Panc1 (cell line): ENCODE measurements around the gene CASP10. TPM values are rescaled to one million over a fixed set of nuclear protein-coding genes. Genes with fewer than 3 reads are reported as not detected.

Source experiments
- ATAC-seq: fragments of 200-7000 bp; cut with Tn5 transposase; 2 replicates; pipeline ENCODE4 v1.9.1; 2020; ENCODE audit warnings: mild to moderate bottlenecking, moderate library complexity
- BruUV-seq: library from RNA; stranded (reverse); fragments of 400-500 nt; replicated peaks from 2 replicates; lab custom pipeline; 2021; lab: Mats Ljungman, UMichigan
- CTCF ChIA-PET: fragments of 300-600 bp; sonication (Branson Sonifier 250); formaldehyde crosslinking; loops from one replicate; lab custom pipeline; 2022; ENCODE audit warnings: antibody characterized with exemption; lab: Charles Lee
- POLR2A ChIA-PET: fragments of 300-600 bp; sonication (Branson Sonifier 250); formaldehyde crosslinking; loops from one replicate; lab custom pipeline; 2022; ENCODE audit warnings: antibody characterized with exemption; lab: Charles Lee
- DNase-seq: peaks from one replicate; pipeline ENCODE4 v3.0.0-alpha.2; 2010; ENCODE audit warnings: low read depth, low spot score
- H3K27ac ChIP-seq: 2 replicates; pipeline ENCODE4 v1.5.1; 2011; ENCODE audit warnings: mild to moderate bottlenecking, low read length, inconsistent platforms
- H3K27me3 ChIP-seq: fragments of 200-500 bp; sonication (Bioruptor generic); 2 replicates; pipeline ENCODE4 v1.6.0; 2014; ENCODE audit warnings: low read length, inconsistent platforms; ENCODE audit not compliant: control insufficient read depth, insufficient read depth
- H3K36me3 ChIP-seq: fragments of 200-500 bp; sonication (Bioruptor generic); 2 replicates; pipeline ENCODE4 v1.5.1; 2014; ENCODE audit warnings: inconsistent platforms, mild to moderate bottlenecking, low read length, moderate library complexity; ENCODE audit not compliant: control insufficient read depth, insufficient read depth
- H3K4me1 ChIP-seq: 2 replicates; pipeline ENCODE4 v1.5.1; 2011; ENCODE audit warnings: inconsistent platforms, mild to moderate bottlenecking, low read length, moderate library complexity; ENCODE audit not compliant: control insufficient read depth, insufficient read depth
- H3K4me3 ChIP-seq, 2 experiments: 2 replicates each; pipeline ENCODE4 v1.5.1; 2011 to 2012; ENCODE audit warnings: low read depth in 2 of 2, low read length in 2 of 2, mild to moderate bottlenecking in 2 of 2, inconsistent platforms in 1 of 2, moderate library complexity in 1 of 2
- H3K9me3 ChIP-seq: fragments of 200-500 bp; sonication (Bioruptor generic); 2 replicates; pipeline ENCODE4 v1.5.1; 2014; ENCODE audit warnings: low read depth, mild to moderate bottlenecking, inconsistent platforms, low read length, moderate library complexity; ENCODE audit not compliant: control insufficient read depth, insufficient read depth
- POLR2AphosphoS5 ChIP-seq: IDR thresholded peaks from 2 replicates; pipeline ENCODE4 v1.6.1; 2012; ENCODE audit warnings: mild to moderate bottlenecking, low read depth, low read length, moderate library complexity
- SIN3A ChIP-seq: IDR thresholded peaks from 2 replicates; pipeline ENCODE4 v1.6.1; 2012; ENCODE audit warnings: low read depth, mild to moderate bottlenecking, low read length, moderate library complexity, borderline replicate concordance; ENCODE audit not compliant: insufficient read depth
- TCF7L2 ChIP-seq: IDR thresholded peaks from 2 replicates; pipeline ENCODE4 v1.6.1; 2011; ENCODE audit warnings: mild to moderate bottlenecking, low read depth, low read length, inconsistent platforms
- in situ Hi-C: cut with HindIII; loops from 2 replicates; pipeline ENCODE4 v1.10.0; 2016; ENCODE audit warnings: low sequenced_read_pairs, low pct_unique_long_range_greater_than_20kb
- intact Hi-C: fragments of 100-400 bp; cut with micrococcal nuclease; formaldehyde crosslinking; loops from one replicate; pipeline ENCODE4 v1.10.0; 2022; ENCODE audit not compliant: unreplicated experiment
- total RNA-seq: library from RNA; stranded (reverse); gene quantifications from one replicate; pipeline ENCODE4 v1.2.1, GENCODE V29; 2021; ENCODE audit not compliant: unreplicated experiment
- TF ChIP-seq, protein P1 (sequence below): fragments of 450-650 bp; IDR thresholded peaks from 2 replicates; pipeline ENCODE4 v1.5.1; 2017; ENCODE audit warnings: mild to moderate bottlenecking
- TF ChIP-seq, protein P2 (sequence below), 2 experiments: IDR thresholded peaks; 2 replicates each; pipeline ENCODE4 v1.6.1; 2011 to 2012; ENCODE audit warnings: low read depth in 2 of 2, control low read depth in 1 of 2, low read length in 1 of 2, mild to moderate bottlenecking in 1 of 2, moderate library complexity in 1 of 2; ENCODE audit not compliant: insufficient read depth in 1 of 2

The CASP10 gene
- total RNA-seq, 1 experiment from 2014 or later, result 0.87 TPM

DNA sequence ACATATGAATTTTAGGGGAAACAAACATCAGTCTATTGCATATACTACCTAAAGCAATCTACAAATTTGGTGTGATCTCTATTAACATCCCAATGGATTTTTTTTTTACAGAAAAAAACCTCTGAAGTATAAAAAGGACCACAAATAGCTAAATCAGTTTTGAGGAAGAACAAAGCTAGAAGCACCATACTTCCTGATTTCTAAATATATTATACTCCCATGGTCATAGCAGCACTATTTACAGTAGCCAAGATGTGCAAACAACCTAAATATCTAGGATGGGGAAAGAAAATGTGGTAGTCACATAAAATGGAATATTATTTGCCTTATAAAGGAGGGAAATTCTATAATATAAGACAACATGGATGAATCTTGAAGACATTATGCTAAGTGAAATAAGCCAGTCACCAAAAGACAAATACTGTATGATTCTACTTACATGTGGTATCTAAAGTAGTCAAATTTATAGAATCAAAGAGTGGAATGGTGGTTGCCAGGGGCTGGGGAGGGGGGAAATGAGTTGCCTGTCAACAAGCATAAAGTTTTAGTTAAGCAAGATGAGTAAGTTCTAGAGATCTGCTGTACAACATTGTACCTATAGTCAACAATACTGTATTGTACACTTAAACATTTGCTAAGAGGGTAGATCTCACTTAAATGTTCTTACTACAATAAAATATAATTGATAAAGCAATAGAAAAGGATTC, 59.8 kb downstream of the CASP10 start:
- CTCF ChIA-PET, result interaction anchor here (0.6 kb wide), 1 partner anchor 68 kb away, joined by 7 read pairs; no protein-coding TSS in a partner anchor
- POLR2A ChIA-PET, result no interaction called here

DNA sequence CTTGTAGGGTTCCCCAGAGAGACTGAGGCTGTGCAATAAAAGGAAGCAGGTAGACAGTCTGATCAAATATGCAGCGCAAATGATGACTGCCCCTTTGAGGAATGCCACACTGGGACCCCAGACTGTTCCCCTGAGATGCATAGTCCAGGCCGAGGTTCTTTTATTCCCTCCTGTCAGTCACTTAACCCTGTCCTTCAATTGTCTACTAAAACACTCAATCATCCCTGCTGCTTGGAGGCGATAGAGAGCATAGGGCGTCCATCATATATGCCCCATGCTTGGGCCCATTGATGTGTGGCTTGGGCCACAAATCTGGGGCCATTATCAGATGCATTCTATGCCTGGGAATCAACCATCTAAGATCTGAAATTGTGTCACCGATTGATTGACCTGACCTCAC, 61.9 kb downstream of the CASP10 start:
- in situ Hi-C loops, result no loop called here
- no TSS peak for BruUV-seq
- no peaks in the 10 kb centered on the region for H3K4me1 ChIP-seq
- no peak overlapping the region for H3K4me3 ChIP-seq
- no peak for ATAC-seq
- H3K27me3 ChIP-seq, result no peaks in the 10 kb centered on the region
- TF ChIP-seq POLR2AphosphoS5 (no peak), SIN3A (no peak), TCF7L2 (no peak)
- TF ChIP-seq, protein P1, sequence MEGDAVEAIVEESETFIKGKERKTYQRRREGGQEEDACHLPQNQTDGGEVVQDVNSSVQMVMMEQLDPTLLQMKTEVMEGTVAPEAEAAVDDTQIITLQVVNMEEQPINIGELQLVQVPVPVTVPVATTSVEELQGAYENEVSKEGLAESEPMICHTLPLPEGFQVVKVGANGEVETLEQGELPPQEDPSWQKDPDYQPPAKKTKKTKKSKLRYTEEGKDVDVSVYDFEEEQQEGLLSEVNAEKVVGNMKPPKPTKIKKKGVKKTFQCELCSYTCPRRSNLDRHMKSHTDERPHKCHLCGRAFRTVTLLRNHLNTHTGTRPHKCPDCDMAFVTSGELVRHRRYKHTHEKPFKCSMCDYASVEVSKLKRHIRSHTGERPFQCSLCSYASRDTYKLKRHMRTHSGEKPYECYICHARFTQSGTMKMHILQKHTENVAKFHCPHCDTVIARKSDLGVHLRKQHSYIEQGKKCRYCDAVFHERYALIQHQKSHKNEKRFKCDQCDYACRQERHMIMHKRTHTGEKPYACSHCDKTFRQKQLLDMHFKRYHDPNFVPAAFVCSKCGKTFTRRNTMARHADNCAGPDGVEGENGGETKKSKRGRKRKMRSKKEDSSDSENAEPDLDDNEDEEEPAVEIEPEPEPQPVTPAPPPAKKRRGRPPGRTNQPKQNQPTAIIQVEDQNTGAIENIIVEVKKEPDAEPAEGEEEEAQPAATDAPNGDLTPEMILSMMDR, result no peak; the same call in 1 of the 2 replicates
- TF ChIP-seq, protein P2, sequence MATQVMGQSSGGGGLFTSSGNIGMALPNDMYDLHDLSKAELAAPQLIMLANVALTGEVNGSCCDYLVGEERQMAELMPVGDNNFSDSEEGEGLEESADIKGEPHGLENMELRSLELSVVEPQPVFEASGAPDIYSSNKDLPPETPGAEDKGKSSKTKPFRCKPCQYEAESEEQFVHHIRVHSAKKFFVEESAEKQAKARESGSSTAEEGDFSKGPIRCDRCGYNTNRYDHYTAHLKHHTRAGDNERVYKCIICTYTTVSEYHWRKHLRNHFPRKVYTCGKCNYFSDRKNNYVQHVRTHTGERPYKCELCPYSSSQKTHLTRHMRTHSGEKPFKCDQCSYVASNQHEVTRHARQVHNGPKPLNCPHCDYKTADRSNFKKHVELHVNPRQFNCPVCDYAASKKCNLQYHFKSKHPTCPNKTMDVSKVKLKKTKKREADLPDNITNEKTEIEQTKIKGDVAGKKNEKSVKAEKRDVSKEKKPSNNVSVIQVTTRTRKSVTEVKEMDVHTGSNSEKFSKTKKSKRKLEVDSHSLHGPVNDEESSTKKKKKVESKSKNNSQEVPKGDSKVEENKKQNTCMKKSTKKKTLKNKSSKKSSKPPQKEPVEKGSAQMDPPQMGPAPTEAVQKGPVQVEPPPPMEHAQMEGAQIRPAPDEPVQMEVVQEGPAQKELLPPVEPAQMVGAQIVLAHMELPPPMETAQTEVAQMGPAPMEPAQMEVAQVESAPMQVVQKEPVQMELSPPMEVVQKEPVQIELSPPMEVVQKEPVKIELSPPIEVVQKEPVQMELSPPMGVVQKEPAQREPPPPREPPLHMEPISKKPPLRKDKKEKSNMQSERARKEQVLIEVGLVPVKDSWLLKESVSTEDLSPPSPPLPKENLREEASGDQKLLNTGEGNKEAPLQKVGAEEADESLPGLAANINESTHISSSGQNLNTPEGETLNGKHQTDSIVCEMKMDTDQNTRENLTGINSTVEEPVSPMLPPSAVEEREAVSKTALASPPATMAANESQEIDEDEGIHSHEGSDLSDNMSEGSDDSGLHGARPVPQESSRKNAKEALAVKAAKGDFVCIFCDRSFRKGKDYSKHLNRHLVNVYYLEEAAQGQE (IDR thresholded peaks at IDR 0.05; ENCODE audit: insufficient read depth in 1 of 2, low read depth in 2 of 2, low read length in 1 of 2), result no peak
- ChIA-PET CTCF (no interaction called here), POLR2A (interaction anchor here (0.7 kb wide), 1 partner anchor 676 kb away, joined by 4 read pairs; no protein-coding TSS in a partner anchor)
- H3K9me3 ChIP-seq, result peaks cover 3% of the 10 kb centered on the region; the same call in 1 of the 2 replicates
- intact Hi-C loops, result no loop called here
- H3K36me3 ChIP-seq, result no peaks in the 10 kb centered on the region
- H3K27ac ChIP-seq, result no peak overlapping the region
- no peak for DNase-seq

More for the DNA sequence above, 59.8 kb downstream of the CASP10 start:
- in situ Hi-C loops, result no loop called here
- H3K4me3 ChIP-seq, result no peak overlapping the region
- H3K27me3 ChIP-seq, result no peaks in the 10 kb centered on the region
- no peak overlapping the region for H3K27ac ChIP-seq
- ATAC-seq (no peak), DNase-seq (no peak)
- no TSS peak for BruUV-seq
- no peaks in the 10 kb centered on the region for H3K36me3 ChIP-seq
- H3K4me1 ChIP-seq, result no peaks in the 10 kb centered on the region
- intact Hi-C loops, result no loop called here
- no peak for TF ChIP-seq TCF7L2
- TF ChIP-seq, protein P1, result no peak
- TF ChIP-seq SIN3A, result no peak
- no peak for TF ChIP-seq POLR2AphosphoS5
- TF ChIP-seq, protein P2 (IDR thresholded peaks at IDR 0.05; ENCODE audit: insufficient read depth in 1 of 2, low read depth in 2 of 2, low read length in 1 of 2), result no peak
- H3K9me3 ChIP-seq, result peaks cover 3% of the 10 kb centered on the region; the same call in 1 of the 2 replicates
